HepG2 (cell line): ENCODE results near the gene SRCIN1. TPM values are rescaled to one million over a fixed set of nuclear protein-coding genes. Genes with fewer than 3 reads are reported as not detected.

Experiments used
- ATRX ChIP-seq: sonication (generic); formaldehyde crosslinking; IDR thresholded peaks from 2 replicates; pipeline ENCODE4 v1.4.0; 2020; ENCODE audit warnings: missing genetic modification reagents, borderline replicate concordance
- DMAP1 ChIP-seq: IDR thresholded peaks from 2 replicates; pipeline ENCODE4 v1.6.1; 2016
- KLF16 ChIP-seq, 2 experiments: sonication (generic) in 1 of 2; formaldehyde crosslinking in 1 of 2; IDR thresholded peaks; 2 replicates each; pipeline versions ENCODE4 v1.6.1 to v1.8.0; 2016 to 2023; ENCODE audit warnings: missing genetic modification reagents in 2 of 2, missing compliant biosample characterization in 1 of 2
- KLF9 ChIP-seq: IDR thresholded peaks from 2 replicates; pipeline ENCODE4 v1.6.1; 2016; ENCODE audit warnings: low read depth
- MIER3 ChIP-seq: IDR thresholded peaks from 2 replicates; pipeline ENCODE4 v1.6.1; 2016; ENCODE audit warnings: missing compliant biosample characterization, borderline replicate concordance
- NR2F6 ChIP-seq, 2 experiments: IDR thresholded peaks; 2 replicates each; pipeline ENCODE4 v1.6.1; 2016; ENCODE audit warnings: antibody characterized with exemption in 1 of 2, mild to moderate bottlenecking in 1 of 2
- PAX8 ChIP-seq: sonication (generic); formaldehyde crosslinking; IDR thresholded peaks from 2 replicates; pipeline ENCODE4 v1.8.0; 2022; ENCODE audit warnings: mild to moderate bottlenecking, missing genetic modification reagents, borderline replicate concordance
- RBM39 ChIP-seq: fragments of 200-400 bp; formaldehyde crosslinking; IDR thresholded peaks from one replicate; pipeline ENCODE4 v1.6.1; 2018; ENCODE audit warnings: antibody characterized with exemption, mild to moderate bottlenecking, low read depth, low read length; ENCODE audit not compliant: poor library complexity, severe bottlenecking
- REL ChIP-seq: sonication (generic); formaldehyde crosslinking; conservative IDR thresholded peaks from 2 replicates; pipeline ENCODE4 v1.8.0; 2022; ENCODE audit warnings: mild to moderate bottlenecking, missing genetic modification reagents, moderate library complexity
- RXRB ChIP-seq: IDR thresholded peaks from 2 replicates; pipeline ENCODE4 v1.6.1; 2016; ENCODE audit warnings: borderline replicate concordance, missing genetic modification reagents, missing compliant biosample characterization
- SCMH1 ChIP-seq: sonication (generic); formaldehyde crosslinking; IDR thresholded peaks from 2 replicates; pipeline ENCODE4 v1.9.0; 2021; ENCODE audit warnings: missing genetic modification reagents, mild to moderate bottlenecking, borderline replicate concordance
- SKI ChIP-seq: fragments of 450-650 bp; IDR thresholded peaks from one replicate; pipeline ENCODE4 v1.6.1; 2018; ENCODE audit warnings: mild to moderate bottlenecking; ENCODE audit not compliant: partially characterized antibody
- TBP ChIP-seq: sonication (generic); formaldehyde crosslinking; IDR thresholded peaks from 2 replicates; pipeline ENCODE4 v1.5.0; 2020; ENCODE audit warnings: missing genetic modification reagents
- THYN1 ChIP-seq: sonication (generic); formaldehyde crosslinking; IDR thresholded peaks from 2 replicates; pipeline ENCODE4 v1.8.1; 2023; ENCODE audit warnings: low read depth, mild to moderate bottlenecking, moderate library complexity, missing genetic modification reagents, borderline replicate concordance
- ZMYM3 ChIP-seq: sonication (generic); formaldehyde crosslinking; IDR thresholded peaks from 2 replicates; pipeline ENCODE4 v1.5.1; 2020; ENCODE audit warnings: mild to moderate bottlenecking, missing genetic modification reagents
- ZMYM4 ChIP-seq: sonication (generic); formaldehyde crosslinking; IDR thresholded peaks from 2 replicates; pipeline ENCODE4 v1.8.1; 2023; ENCODE audit warnings: mild to moderate bottlenecking, missing genetic modification reagents
- ZNF563 ChIP-seq: sonication (generic); formaldehyde crosslinking; IDR thresholded peaks from 2 replicates; pipeline ENCODE4 v1.8.0; 2022; ENCODE audit warnings: mild to moderate bottlenecking, moderate library complexity, missing genetic modification reagents
- ZNF619 ChIP-seq: sonication (generic); formaldehyde crosslinking; IDR thresholded peaks from 2 replicates; pipeline ENCODE4 v1.4.0; 2020; ENCODE audit warnings: mild to moderate bottlenecking, missing genetic modification reagents
- polyA plus RNA-seq, 8 experiments: library from polyadenylated mRNA; depleted of rRNA in 3 of 8; stranded (reverse) in 7 of 8; unstranded in 1 of 8; fragments of >200 nt; fragmentation: Illumina TruSeq in 4 of 8; extraction: Trizol in 4 of 8; gene quantifications; 2 replicates each; pipeline versions ENCODE4 v1.2.1 to v1.2.3, GENCODE V29; 2011 to 2016; ENCODE audit warnings: low read depth in 4 of 8, missing spikeins in 1 of 8, mixed read lengths in 1 of 8; ENCODE audit not compliant: insufficient read depth in 1 of 8
- total RNA-seq, 5 experiments: library from RNA; depleted of rRNA; stranded (reverse); fragments of >200 nt; fragmentation: Illumina TruSeq; extraction: Trizol; gene quantifications; 2 replicates each; pipeline ENCODE4 v1.2.3, GENCODE V29; 2016; ENCODE audit warnings: low read depth in 1 of 5
- TF ChIP-seq, protein P1 (sequence below): sonication (generic); formaldehyde crosslinking; IDR thresholded peaks from 2 replicates; pipeline ENCODE4 v1.9.0; 2021; ENCODE audit warnings: missing genetic modification reagents, borderline replicate concordance
- TF ChIP-seq, protein P2 (sequence below): sonication (generic); formaldehyde crosslinking; IDR thresholded peaks from 2 replicates; pipeline ENCODE4 v1.9.0; 2021; ENCODE audit warnings: missing genetic modification reagents, mild to moderate bottlenecking, borderline replicate concordance
- TF ChIP-seq, protein P3 (sequence below): IDR thresholded peaks from 2 replicates; pipeline ENCODE4 v1.6.1; 2016; ENCODE audit warnings: low read depth, borderline replicate concordance
- TF ChIP-seq, protein P4 (sequence below): sonication (generic); formaldehyde crosslinking; IDR thresholded peaks from 2 replicates; pipeline ENCODE4 v1.4.0; 2020; ENCODE audit warnings: missing genetic modification reagents, borderline replicate concordance

The SRCIN1 gene
- total and polyA plus RNA-seq, 2 of the 13 experiments (the other 11 are each of a cell fraction or from before 2014, with no cell fraction given): 1.2 to 9.6 TPM

DNA sequence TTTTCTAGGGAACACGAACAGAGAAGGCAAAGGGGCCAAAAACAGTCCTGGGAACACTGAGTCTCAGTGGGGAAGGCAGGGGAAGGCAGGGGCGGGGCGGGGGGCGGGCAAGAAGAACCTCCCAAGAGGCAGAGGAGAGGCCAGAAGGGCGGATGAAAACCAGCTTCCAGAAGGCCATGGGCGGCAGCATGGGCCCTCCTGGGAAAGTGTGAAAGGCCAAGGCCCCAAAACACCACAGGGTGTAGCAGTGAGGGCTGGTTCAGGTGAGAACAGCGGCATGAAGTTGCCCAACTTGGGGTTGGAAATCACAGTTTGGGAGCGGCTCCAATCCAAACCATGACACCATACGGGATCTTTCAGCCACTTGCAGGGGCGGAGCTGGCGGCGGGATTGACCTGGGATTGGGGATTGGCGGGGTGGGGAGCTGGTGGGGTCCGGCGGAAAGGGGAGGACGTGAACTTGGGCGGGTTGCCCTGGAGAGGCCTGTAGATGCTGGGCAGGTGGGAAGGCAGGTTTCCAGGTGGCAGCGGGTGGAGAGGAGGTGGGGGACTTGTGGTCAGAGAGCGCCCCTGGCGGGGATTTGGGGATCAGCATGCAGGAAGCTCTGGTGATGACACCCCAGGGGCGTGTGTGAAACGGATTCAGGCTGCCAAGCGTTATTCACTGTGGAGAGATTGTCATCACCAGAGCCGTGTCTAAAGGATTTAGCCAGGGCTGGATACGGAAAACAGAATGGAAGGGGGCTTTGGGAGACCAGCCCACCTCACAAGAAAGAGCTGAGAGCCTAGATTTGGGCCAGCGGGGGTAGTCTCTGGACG, 96.6 kb downstream of the SRCIN1 start (continued):
- TF ChIP-seq TBP (CRISPR knock-in tag) (no peak), PAX8 (CRISPR knock-in tag) (no peak), ATRX (CRISPR knock-in tag) (no peak), ZNF619 (0 out of 2 replicates have a peak, but pooled peaks have one; percentile 14), SCMH1 (CRISPR knock-in tag) (no peak), ZMYM4 (peak; percentile 46; the same call in 1 of the 2 replicates), THYN1 (CRISPR knock-in tag) (no peak), DMAP1 (CRISPR knock-in tag) (no peak), NR2F6 (IDR thresholded peaks at IDR 0.05) (no peak), NR2F6 (CRISPR knock-in tag; IDR thresholded peaks at IDR 0.05) (no peak), KLF16 (CRISPR knock-in tag; IDR thresholded peaks at IDR 0.05) (peak in 1 of 2 experiments; percentile 54; a peak in 1 of 4 replicates), RXRB (peak; percentile 34; the same call in 1 of the 2 replicates), KLF9 (CRISPR knock-in tag) (no peak), SKI (no peak), REL (CRISPR knock-in tag) (no peak), RBM39 (peak; percentile 41), ZNF563 (CRISPR knock-in tag) (no peak), MIER3 (CRISPR knock-in tag) (peak; percentile 36; the same call in 1 of the 2 replicates), ZMYM3 (0 out of 2 replicates have a peak, but pooled peaks have one; percentile 12)
- TF ChIP-seq, protein P1, sequence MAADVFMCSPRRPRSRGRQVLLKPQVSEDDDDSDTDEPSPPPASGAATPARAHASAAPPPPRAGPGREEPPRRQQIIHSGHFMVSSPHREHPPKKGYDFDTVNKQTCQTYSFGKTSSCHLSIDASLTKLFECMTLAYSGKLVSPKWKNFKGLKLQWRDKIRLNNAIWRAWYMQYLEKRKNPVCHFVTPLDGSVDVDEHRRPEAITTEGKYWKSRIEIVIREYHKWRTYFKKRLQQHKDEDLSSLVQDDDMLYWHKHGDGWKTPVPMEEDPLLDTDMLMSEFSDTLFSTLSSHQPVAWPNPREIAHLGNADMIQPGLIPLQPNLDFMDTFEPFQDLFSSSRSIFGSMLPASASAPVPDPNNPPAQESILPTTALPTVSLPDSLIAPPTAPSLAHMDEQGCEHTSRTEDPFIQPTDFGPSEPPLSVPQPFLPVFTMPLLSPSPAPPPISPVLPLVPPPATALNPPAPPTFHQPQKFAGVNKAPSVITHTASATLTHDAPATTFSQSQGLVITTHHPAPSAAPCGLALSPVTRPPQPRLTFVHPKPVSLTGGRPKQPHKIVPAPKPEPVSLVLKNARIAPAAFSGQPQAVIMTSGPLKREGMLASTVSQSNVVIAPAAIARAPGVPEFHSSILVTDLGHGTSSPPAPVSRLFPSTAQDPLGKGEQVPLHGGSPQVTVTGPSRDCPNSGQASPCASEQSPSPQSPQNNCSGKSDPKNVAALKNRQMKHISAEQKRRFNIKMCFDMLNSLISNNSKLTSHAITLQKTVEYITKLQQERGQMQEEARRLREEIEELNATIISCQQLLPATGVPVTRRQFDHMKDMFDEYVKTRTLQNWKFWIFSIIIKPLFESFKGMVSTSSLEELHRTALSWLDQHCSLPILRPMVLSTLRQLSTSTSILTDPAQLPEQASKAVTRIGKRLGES (CRISPR knock-in tag): no peak
- TF ChIP-seq, protein P2, sequence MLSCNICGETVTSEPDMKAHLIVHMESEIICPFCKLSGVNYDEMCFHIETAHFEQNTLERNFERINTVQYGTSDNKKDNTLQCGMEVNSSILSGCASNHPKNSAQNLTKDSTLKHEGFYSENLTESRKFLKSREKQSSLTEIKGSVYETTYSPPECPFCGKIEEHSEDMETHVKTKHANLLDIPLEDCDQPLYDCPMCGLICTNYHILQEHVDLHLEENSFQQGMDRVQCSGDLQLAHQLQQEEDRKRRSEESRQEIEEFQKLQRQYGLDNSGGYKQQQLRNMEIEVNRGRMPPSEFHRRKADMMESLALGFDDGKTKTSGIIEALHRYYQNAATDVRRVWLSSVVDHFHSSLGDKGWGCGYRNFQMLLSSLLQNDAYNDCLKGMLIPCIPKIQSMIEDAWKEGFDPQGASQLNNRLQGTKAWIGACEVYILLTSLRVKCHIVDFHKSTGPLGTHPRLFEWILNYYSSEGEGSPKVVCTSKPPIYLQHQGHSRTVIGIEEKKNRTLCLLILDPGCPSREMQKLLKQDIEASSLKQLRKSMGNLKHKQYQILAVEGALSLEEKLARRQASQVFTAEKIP: no peak
- TF ChIP-seq, protein P3, sequence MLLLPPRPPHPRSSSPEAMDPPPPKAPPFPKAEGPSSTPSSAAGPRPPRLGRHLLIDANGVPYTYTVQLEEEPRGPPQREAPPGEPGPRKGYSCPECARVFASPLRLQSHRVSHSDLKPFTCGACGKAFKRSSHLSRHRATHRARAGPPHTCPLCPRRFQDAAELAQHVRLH: peak; percentile 62; the same call in 1 of the 2 replicates
- TF ChIP-seq, protein P4, sequence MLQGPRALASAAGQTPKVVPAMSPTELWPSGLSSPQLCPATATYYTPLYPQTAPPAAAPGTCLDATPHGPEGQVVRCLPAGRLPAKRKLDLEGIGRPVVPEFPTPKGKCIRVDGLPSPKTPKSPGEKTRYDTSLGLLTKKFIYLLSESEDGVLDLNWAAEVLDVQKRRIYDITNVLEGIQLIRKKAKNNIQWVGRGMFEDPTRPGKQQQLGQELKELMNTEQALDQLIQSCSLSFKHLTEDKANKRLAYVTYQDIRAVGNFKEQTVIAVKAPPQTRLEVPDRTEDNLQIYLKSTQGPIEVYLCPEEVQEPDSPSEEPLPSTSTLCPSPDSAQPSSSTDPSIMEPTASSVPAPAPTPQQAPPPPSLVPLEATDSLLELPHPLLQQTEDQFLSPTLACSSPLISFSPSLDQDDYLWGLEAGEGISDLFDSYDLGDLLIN (CRISPR knock-in tag): no peak
